ENCODE measurements around the gene ZDHHC11.

DNA sequence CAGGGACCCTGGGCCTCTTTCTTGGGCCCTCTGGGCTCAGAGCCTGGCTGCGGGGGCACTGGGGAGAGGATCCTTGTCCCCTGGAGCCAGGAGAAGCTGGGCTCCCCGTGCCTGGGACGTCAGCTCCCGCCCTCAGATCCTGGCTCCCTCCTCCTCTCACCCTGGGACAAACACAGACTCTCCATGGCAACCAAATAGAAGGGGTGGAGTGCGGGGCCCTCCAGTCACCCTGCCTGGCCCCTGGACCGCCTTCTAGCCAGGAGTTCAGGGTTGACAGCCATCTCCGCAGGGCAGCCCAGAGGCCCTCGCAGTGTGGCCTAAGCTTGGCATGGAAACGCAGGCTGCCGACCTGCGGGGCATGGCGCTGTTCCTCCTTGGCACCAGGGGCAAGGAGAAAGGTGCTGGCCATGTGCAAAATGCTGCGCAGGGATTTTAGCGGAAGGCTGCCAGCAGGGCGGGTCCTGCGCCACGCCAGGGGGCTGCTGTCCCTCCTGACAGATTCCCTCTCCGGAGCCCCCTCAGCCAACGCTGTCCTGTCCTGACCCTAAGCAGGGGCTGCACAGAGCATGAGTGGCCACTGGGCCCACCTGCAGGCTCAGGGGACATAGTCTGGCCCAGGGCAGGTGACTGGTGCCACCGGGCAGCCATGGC, 1.0 kb downstream of the ZDHHC11 start:
- TF ChIP-seq EP300 (IDR thresholded peaks at IDR 0.05), result no peak
- no peak for TF ChIP-seq CTCF (IDR thresholded peaks at IDR 0.05)

All from esophagus muscularis mucosa (tissue), 3 donors.